HCT116 (cell line): ENCODE results near the gene MYF5. TPM values are rescaled to one million over a fixed set of nuclear protein-coding genes. Genes with fewer than 3 reads are reported as not detected.

Experiments used
- ATAC-seq: fragments of 200-7000 bp; cut with Tn5 transposase; 2 replicates; pipeline ENCODE4 v1.9.1; 2020; ENCODE audit warnings: mild to moderate bottlenecking, moderate library complexity
- BruUV-seq: library from RNA; stranded (reverse); fragments of 400-500 nt; replicated peaks from 2 replicates; lab custom pipeline; 2021; lab: Mats Ljungman, UMichigan
- CTCF ChIA-PET: fragments of 300-600 bp; sonication (Branson Sonifier 250); formaldehyde crosslinking; loops from one replicate; lab custom pipeline; 2021; ENCODE audit warnings: antibody characterized with exemption; lab: Charles Lee
- POLR2A ChIA-PET: fragments of 300-600, 350-600 bp; sonication (Branson Sonifier 250); formaldehyde crosslinking; loops from one replicate; lab custom pipeline; 2021; ENCODE audit warnings: antibody characterized with exemption; lab: Charles Lee
- RAD21 ChIA-PET, 2 experiments: fragments of 300-600 bp; sonication (Branson Sonifier 250); formaldehyde crosslinking; loops; one replicate each; lab custom pipeline; 2023; ENCODE audit warnings: low total read pairs in 2 of 2; ENCODE audit not compliant: uncharacterized antibody in 2 of 2, unreplicated experiment in 2 of 2, low non-redundant PET in 1 of 2; lab: Charles Lee
- DNase-seq: peaks from one replicate; pipeline ENCODE4 v3.0.0-alpha.2; 2010; ENCODE audit warnings: low read depth, low spot score
- H2AFZ ChIP-seq: fragments of 200-600 bp; shearing (Covaris generic), sonication (generic); 2 replicates; pipeline ENCODE4 v1.6.1; 2017; ENCODE audit warnings: low read depth, mixed run types, mixed read lengths, antibody characterized with exemption, low read length; ENCODE audit not compliant: poor library complexity, severe bottlenecking
- H3K27ac ChIP-seq: 2 replicates; pipeline ENCODE4 v1.5.1; 2012; ENCODE audit warnings: low read depth, low read length
- H3K27me3 ChIP-seq: fragments of 200-600 bp; sonication (generic); 2 replicates; pipeline ENCODE4 v1.6.1; 2016; ENCODE audit warnings: mixed run types, low read length, mixed read lengths; ENCODE audit not compliant: insufficient read depth
- H3K36me3 ChIP-seq, 2 experiments: fragments of 200-500 bp in 1 of 2; fragments of 200-600 bp in 1 of 2; sonication (Bioruptor generic) in 1 of 2; sonication (generic) in 1 of 2; 2 replicates each; pipeline versions ENCODE4 v1.5.1 to v1.6.1; 2014 to 2016; ENCODE audit warnings: low read length in 2 of 2, inconsistent platforms in 1 of 2, mixed read lengths in 1 of 2, mixed run types in 1 of 2; ENCODE audit not compliant: insufficient read depth in 2 of 2, control insufficient read depth in 1 of 2
- H3K4me1 ChIP-seq, 2 experiments: fragments of 200-600 bp in 1 of 2; sonication (generic) in 1 of 2; 2 replicates each; pipeline versions ENCODE4 v1.5.1 to v1.6.1; 2012 to 2017; ENCODE audit warnings: low read length in 2 of 2, inconsistent platforms in 1 of 2, mild to moderate bottlenecking in 1 of 2, mixed read lengths in 1 of 2, mixed run types in 1 of 2, moderate library complexity in 1 of 2; ENCODE audit not compliant: insufficient read depth in 2 of 2, control insufficient read depth in 1 of 2
- H3K4me2 ChIP-seq: fragments of 200-600 bp; sonication (generic); 2 replicates; pipeline ENCODE4 v1.6.1; 2017; ENCODE audit warnings: mixed run types, low read length, mixed read lengths
- H3K4me3 ChIP-seq, 2 experiments: fragments of 200-600 bp in 1 of 2; sonication (generic) in 1 of 2; replicated peaks in 1 of 2; 2 replicates each; pipeline ENCODE4 v1.5.1; 2011 to 2016; ENCODE audit warnings: low read length in 2 of 2, control low read depth in 1 of 2, low read depth in 1 of 2, mild to moderate bottlenecking in 1 of 2, mixed read lengths in 1 of 2, mixed run types in 1 of 2
- H3K79me2 ChIP-seq: fragments of 200-600 bp; sonication (generic); 2 replicates; pipeline ENCODE4 v1.6.1; 2017; ENCODE audit warnings: mild to moderate bottlenecking, mixed run types, low read length, moderate library complexity, mixed read lengths; ENCODE audit not compliant: insufficient read depth
- H3K9ac ChIP-seq: fragments of 200-600 bp; sonication (generic); 2 replicates; pipeline ENCODE4 v1.6.1; 2016; ENCODE audit warnings: low read length, mixed read lengths
- H3K9me2 ChIP-seq: fragments of 200-600 bp; sonication (generic), shearing (Covaris generic); 2 replicates; pipeline ENCODE4 v1.6.1; 2017; ENCODE audit warnings: mixed run types, mild to moderate bottlenecking, moderate library complexity; ENCODE audit not compliant: insufficient read depth
- H3K9me3 ChIP-seq, 2 experiments: fragments of 200-500 bp in 1 of 2; fragments of 200-600 bp in 1 of 2; sonication (Bioruptor generic) in 1 of 2; sonication (generic) in 1 of 2; 2 replicates each; pipeline ENCODE4 v1.6.1; 2014 to 2017; ENCODE audit warnings: low read length in 2 of 2, mixed read lengths in 2 of 2, inconsistent platforms in 1 of 2, low read depth in 1 of 2, mild to moderate bottlenecking in 1 of 2, mixed run types in 1 of 2, moderate library complexity in 1 of 2; ENCODE audit not compliant: control insufficient read depth in 1 of 2, insufficient read depth in 1 of 2
- H4K20me1 ChIP-seq: fragments of 200-600 bp; sonication (generic), shearing (Covaris generic); 2 replicates; pipeline ENCODE4 v1.6.1; 2017; ENCODE audit warnings: mixed run types, mild to moderate bottlenecking, moderate library complexity; ENCODE audit not compliant: insufficient read depth
- CBX3 ChIP-seq: IDR thresholded peaks from 2 replicates; pipeline ENCODE4 v1.6.1; 2012; ENCODE audit warnings: low read depth
- CEBPB ChIP-seq: IDR thresholded peaks from 2 replicates; pipeline ENCODE4 v1.6.1; 2012; ENCODE audit warnings: low read depth
- CTCF ChIP-seq, 3 experiments: fragments of 200-600 bp in 1 of 3; sonication (generic) in 1 of 3; IDR thresholded peaks in 2 of 3; conservative IDR thresholded peaks in 1 of 3; 2 replicates each; pipeline ENCODE4 v1.5.1; 2012 to 2017; ENCODE audit warnings: low read depth in 2 of 3, low read length in 2 of 3, antibody characterized with exemption in 1 of 3, borderline replicate concordance in 1 of 3, control low read depth in 1 of 3, mild to moderate bottlenecking in 1 of 3, mixed read lengths in 1 of 3, mixed run types in 1 of 3, moderate library complexity in 1 of 3; ENCODE audit not compliant: insufficient read depth in 1 of 3
- ELF1 ChIP-seq: IDR thresholded peaks from 2 replicates; pipeline ENCODE4 v1.6.1; 2012; ENCODE audit warnings: low read depth, borderline replicate concordance
- EZH2 ChIP-seq: fragments of 200-600 bp; sonication (generic); IDR thresholded peaks from 2 replicates; pipeline ENCODE4 v1.6.1; 2017; ENCODE audit warnings: antibody characterized with exemption, mixed run types
- EZH2phosphoT487 ChIP-seq: fragments of 200-600 bp; IDR thresholded peaks from 2 replicates; pipeline ENCODE4 v1.6.1; 2018; ENCODE audit warnings: antibody characterized with exemption, borderline replicate concordance
- FOSL1 ChIP-seq: IDR thresholded peaks from 2 replicates; pipeline ENCODE4 v1.6.1; 2012; ENCODE audit warnings: low read depth
- JUND ChIP-seq: IDR thresholded peaks from 2 replicates; pipeline ENCODE4 v1.6.1; 2012
- MAX ChIP-seq: IDR thresholded peaks from 2 replicates; pipeline ENCODE4 v1.6.1; 2012
- POLR2A ChIP-seq: IDR thresholded peaks from 2 replicates; pipeline ENCODE4 v1.7.0; 2011; ENCODE audit warnings: borderline replicate concordance; ENCODE audit not compliant: insufficient read depth, insufficient read length; ENCODE audit errors: extremely low read depth
- RAD21 ChIP-seq: IDR thresholded peaks from 2 replicates; pipeline ENCODE4 v1.6.1; 2012; ENCODE audit warnings: low read depth, mild to moderate bottlenecking
- SIN3A ChIP-seq: IDR thresholded peaks from 2 replicates; pipeline ENCODE4 v1.6.1; 2012; ENCODE audit warnings: low read depth
- SP1 ChIP-seq: IDR thresholded peaks from 2 replicates; pipeline ENCODE4 v1.6.1; 2012; ENCODE audit warnings: low read depth
- SRF ChIP-seq: IDR thresholded peaks from 2 replicates; pipeline ENCODE4 v1.6.1; 2012; ENCODE audit warnings: low read depth
- TCF7L2 ChIP-seq: IDR thresholded peaks from 2 replicates; pipeline ENCODE4 v1.7.0; 2011; ENCODE audit warnings: borderline replicate concordance, inconsistent platforms; ENCODE audit not compliant: insufficient read depth, insufficient read length; ENCODE audit errors: extremely low read depth
- YY1 ChIP-seq: IDR thresholded peaks from 2 replicates; pipeline ENCODE4 v1.6.1; 2011; ENCODE audit warnings: low read length, low read depth, moderate library complexity, mild to moderate bottlenecking; ENCODE audit not compliant: insufficient replicate concordance; ENCODE audit errors: extremely low read depth
- ZNF274 ChIP-seq: fragments of 200-500 bp; sonication (Bioruptor generic); IDR thresholded peaks from 2 replicates; pipeline ENCODE4 v1.6.1; 2014; ENCODE audit warnings: mild to moderate bottlenecking, low read depth, low read length, inconsistent platforms
- intact Hi-C: fragments of 100-400 bp; cut with micrococcal nuclease; formaldehyde crosslinking; loops from 2 replicates; pipeline ENCODE4 v1.10.0; 2022
- total RNA-seq: library from RNA; stranded (reverse); gene quantifications from one replicate; pipeline ENCODE4 v1.2.1, GENCODE V29; 2021; ENCODE audit not compliant: unreplicated experiment
- TF ChIP-seq, protein P1 (sequence below): IDR thresholded peaks from 2 replicates; pipeline ENCODE4 v1.6.1; 2011; ENCODE audit warnings: mild to moderate bottlenecking, low read length, moderate library complexity; ENCODE audit not compliant: insufficient replicate concordance; ENCODE audit errors: extremely low read depth
- TF ChIP-seq, protein P2 (sequence below): IDR thresholded peaks from 2 replicates; pipeline ENCODE4 v1.6.1; 2012; ENCODE audit warnings: low read depth

MYF5 gene
- total RNA-seq, 1 experiment from 2014 or later = not detected

GRCh38 chr12:80713419-80713818, 3.3 kb upstream of the MYF5 start:
- H3K4me3 ChIP-seq = no peak overlapping the region
- H3K9me3 ChIP-seq = no peaks in the 10 kb centered on the region
- RAD21 ChIA-PET = no interaction called here
- DNase-seq (no peak), ATAC-seq (no peak)
- POLR2A ChIA-PET = no interaction called here
- no peak overlapping the region for H2AFZ ChIP-seq
- CTCF ChIA-PET = no interaction called here
- H3K9ac ChIP-seq = no peak overlapping the region
- H3K4me2 ChIP-seq = no peak overlapping the region
- intact Hi-C loops = no loop called here
- peaks cover 24% of the 10 kb centered on the region for H3K27me3 ChIP-seq
- H4K20me1 ChIP-seq = no peaks in the 10 kb centered on the region
- H3K36me3 ChIP-seq = no peaks in the 10 kb centered on the region
- no peaks in the 10 kb centered on the region for H3K4me1 ChIP-seq
- no peak for TF ChIP-seq EZH2phosphoT487
- TF ChIP-seq RAD21 = no peak
- no peak for TF ChIP-seq MAX
- TF ChIP-seq, protein P1, sequence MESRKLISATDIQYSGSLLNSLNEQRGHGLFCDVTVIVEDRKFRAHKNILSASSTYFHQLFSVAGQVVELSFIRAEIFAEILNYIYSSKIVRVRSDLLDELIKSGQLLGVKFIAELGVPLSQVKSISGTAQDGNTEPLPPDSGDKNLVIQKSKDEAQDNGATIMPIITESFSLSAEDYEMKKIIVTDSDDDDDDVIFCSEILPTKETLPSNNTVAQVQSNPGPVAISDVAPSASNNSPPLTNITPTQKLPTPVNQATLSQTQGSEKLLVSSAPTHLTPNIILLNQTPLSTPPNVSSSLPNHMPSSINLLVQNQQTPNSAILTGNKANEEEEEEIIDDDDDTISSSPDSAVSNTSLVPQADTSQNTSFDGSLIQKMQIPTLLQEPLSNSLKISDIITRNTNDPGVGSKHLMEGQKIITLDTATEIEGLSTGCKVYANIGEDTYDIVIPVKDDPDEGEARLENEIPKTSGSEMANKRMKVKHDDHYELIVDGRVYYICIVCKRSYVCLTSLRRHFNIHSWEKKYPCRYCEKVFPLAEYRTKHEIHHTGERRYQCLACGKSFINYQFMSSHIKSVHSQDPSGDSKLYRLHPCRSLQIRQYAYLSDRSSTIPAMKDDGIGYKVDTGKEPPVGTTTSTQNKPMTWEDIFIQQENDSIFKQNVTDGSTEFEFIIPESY = no peak
- TF ChIP-seq TCF7L2 = no peak
- no peak for TF ChIP-seq ZNF274
- no peak for TF ChIP-seq CBX3
- TF ChIP-seq YY1 = no peak
- no peak for TF ChIP-seq ELF1
- no peak for TF ChIP-seq SP1
- TF ChIP-seq CTCF (IDR thresholded peaks at IDR 0.05 in 2 of 3, conservative IDR thresholded peaks at IDR 0.05 in 1 of 3; ENCODE audit: borderline replicate concordance in 1 of 3, insufficient read depth in 1 of 3, low read depth in 2 of 3, low read length in 2 of 3) = no peak
- no peak for TF ChIP-seq CEBPB
- no peak for TF ChIP-seq SRF
- no peak for TF ChIP-seq JUND
- no peak for TF ChIP-seq EZH2
- TF ChIP-seq, protein P2, sequence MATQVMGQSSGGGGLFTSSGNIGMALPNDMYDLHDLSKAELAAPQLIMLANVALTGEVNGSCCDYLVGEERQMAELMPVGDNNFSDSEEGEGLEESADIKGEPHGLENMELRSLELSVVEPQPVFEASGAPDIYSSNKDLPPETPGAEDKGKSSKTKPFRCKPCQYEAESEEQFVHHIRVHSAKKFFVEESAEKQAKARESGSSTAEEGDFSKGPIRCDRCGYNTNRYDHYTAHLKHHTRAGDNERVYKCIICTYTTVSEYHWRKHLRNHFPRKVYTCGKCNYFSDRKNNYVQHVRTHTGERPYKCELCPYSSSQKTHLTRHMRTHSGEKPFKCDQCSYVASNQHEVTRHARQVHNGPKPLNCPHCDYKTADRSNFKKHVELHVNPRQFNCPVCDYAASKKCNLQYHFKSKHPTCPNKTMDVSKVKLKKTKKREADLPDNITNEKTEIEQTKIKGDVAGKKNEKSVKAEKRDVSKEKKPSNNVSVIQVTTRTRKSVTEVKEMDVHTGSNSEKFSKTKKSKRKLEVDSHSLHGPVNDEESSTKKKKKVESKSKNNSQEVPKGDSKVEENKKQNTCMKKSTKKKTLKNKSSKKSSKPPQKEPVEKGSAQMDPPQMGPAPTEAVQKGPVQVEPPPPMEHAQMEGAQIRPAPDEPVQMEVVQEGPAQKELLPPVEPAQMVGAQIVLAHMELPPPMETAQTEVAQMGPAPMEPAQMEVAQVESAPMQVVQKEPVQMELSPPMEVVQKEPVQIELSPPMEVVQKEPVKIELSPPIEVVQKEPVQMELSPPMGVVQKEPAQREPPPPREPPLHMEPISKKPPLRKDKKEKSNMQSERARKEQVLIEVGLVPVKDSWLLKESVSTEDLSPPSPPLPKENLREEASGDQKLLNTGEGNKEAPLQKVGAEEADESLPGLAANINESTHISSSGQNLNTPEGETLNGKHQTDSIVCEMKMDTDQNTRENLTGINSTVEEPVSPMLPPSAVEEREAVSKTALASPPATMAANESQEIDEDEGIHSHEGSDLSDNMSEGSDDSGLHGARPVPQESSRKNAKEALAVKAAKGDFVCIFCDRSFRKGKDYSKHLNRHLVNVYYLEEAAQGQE = no peak
- no peak for TF ChIP-seq FOSL1
- TF ChIP-seq SIN3A = no peak
- no peak for TF ChIP-seq POLR2A
- H3K79me2 ChIP-seq = no peaks in the 10 kb centered on the region
- no peaks in the 10 kb centered on the region for H3K9me2 ChIP-seq
- H3K27ac ChIP-seq = no peak overlapping the region
- BruUV-seq = no TSS peak
